Prostate gland (tissue), 2 donors: Measurements from ENCODE around the gene METTL27. TPM values are rescaled to one million over a fixed set of nuclear protein-coding genes. Genes with fewer than 3 reads are reported as not detected.

ENCODE experiments used
- DNase-seq: peaks from one replicate; pipeline ENCODE4 v3.0.0-alpha.2; 2019; ENCODE audit warnings: low spot score
- H3K27ac ChIP-seq, 2 donors: fragments of 200-600 bp; sonication (generic); 2 replicates each; pipeline ENCODE4 v1.5.1; 2017 to 2019
- H3K27me3 ChIP-seq: fragments of 200-600 bp; sonication (generic); replicated peaks from 2 replicates; pipeline ENCODE4 v1.5.1; 2019; ENCODE audit not compliant: insufficient read depth
- H3K36me3 ChIP-seq, 2 donors: fragments of 200-600 bp; sonication (generic); 1 replicate in 1 of 2; 2 replicates in 1 of 2; pipeline versions ENCODE4 v1.5.1 to v1.8.1; 2017 to 2019
- H3K4me1 ChIP-seq: fragments of 200-600 bp; sonication (generic); replicated peaks from 2 replicates; pipeline ENCODE4 v1.5.1; 2019
- H3K4me3 ChIP-seq, 2 donors: fragments of 200-600 bp; sonication (generic); 2 replicates each; pipeline ENCODE4 v1.5.1; 2017 to 2019
- H3K9me3 ChIP-seq: fragments of 200-600 bp; sonication (generic); 2 replicates; pipeline ENCODE4 v1.5.1; 2017
- POLR2A ChIP-seq: fragments of 450-650 bp; IDR thresholded peaks from one replicate; pipeline ENCODE4 v1.6.1; 2016; ENCODE audit warnings: antibody characterized with exemption, mild to moderate bottlenecking
- POLR2AphosphoS5 ChIP-seq: sonication (generic); formaldehyde crosslinking; IDR thresholded peaks from one replicate; pipeline ENCODE4 v1.6.1; 2017; ENCODE audit warnings: antibody characterized with exemption
- whole genome bisulfite sequencing: methylation state at CpG from one replicate; pipeline ENCODE4 v1.1.5; 2018; 5-methylcytosine and 5-hydroxymethylcytosine counted together
- intact Hi-C: fragments of 100-400 bp; cut with DNase I; formaldehyde crosslinking; loops from one replicate; pipeline ENCODE4 v1.14.2; 2022
- total RNA-seq, 2 donors: library from RNA; depleted of rRNA; stranded (reverse); fragments of >200 nt; gene quantifications; one replicate each; pipeline ENCODE4 v1.1.0, GENCODE V29; 2016
- TF ChIP-seq, protein P1 (sequence below), 4 experiments: fragments of 200-600 bp in 2 of 4; fragments of 450-650 bp in 2 of 4; sonication (generic) in 2 of 4; IDR thresholded peaks; 1 replicate in 3 of 4; 2 replicates in 1 of 4; pipeline ENCODE4 v1.5.1; 2016 to 2019; ENCODE audit warnings: antibody characterized with exemption in 4 of 4, mild to moderate bottlenecking in 2 of 4, moderate library complexity in 2 of 4

The METTL27 gene
- total RNA-seq, 2 donors from 2014 or later, result 5.9 to 19.8 TPM

DNA sequence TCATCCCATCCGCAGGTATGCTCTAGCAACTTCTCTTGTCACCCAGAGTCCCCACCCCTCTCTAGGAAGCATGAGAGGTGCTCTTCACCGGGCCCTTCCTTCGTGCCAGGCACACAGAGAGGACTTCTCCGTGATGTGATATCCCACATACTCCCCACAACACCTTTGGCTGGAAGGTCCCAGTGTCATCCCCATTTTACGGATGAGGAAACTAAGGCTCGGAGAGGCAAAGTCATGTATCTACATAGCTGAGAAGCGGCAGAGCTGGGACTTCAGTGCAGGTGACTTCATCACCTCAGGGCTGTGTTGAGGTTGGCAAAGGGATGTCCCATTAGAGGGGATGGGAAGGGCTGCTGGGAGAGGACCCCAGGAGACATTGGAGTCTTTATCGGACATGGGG is 34.0 kb upstream of the METTL27 start:
- 95% methylated on average over 8 of the region's 8 CpGs for WGBS
- intact Hi-C loops, result no loop called here
- no peaks in the 10 kb centered on the region for H3K9me3 ChIP-seq
- DNase-seq, result no peak
- no peak overlapping the region for H3K4me3 ChIP-seq
- H3K4me1 ChIP-seq, result no peaks in the 10 kb centered on the region
- H3K27me3 ChIP-seq, result no peaks in the 10 kb centered on the region
- no peak for TF ChIP-seq POLR2AphosphoS5
- TF ChIP-seq POLR2A, result no peak
- TF ChIP-seq, protein P1, sequence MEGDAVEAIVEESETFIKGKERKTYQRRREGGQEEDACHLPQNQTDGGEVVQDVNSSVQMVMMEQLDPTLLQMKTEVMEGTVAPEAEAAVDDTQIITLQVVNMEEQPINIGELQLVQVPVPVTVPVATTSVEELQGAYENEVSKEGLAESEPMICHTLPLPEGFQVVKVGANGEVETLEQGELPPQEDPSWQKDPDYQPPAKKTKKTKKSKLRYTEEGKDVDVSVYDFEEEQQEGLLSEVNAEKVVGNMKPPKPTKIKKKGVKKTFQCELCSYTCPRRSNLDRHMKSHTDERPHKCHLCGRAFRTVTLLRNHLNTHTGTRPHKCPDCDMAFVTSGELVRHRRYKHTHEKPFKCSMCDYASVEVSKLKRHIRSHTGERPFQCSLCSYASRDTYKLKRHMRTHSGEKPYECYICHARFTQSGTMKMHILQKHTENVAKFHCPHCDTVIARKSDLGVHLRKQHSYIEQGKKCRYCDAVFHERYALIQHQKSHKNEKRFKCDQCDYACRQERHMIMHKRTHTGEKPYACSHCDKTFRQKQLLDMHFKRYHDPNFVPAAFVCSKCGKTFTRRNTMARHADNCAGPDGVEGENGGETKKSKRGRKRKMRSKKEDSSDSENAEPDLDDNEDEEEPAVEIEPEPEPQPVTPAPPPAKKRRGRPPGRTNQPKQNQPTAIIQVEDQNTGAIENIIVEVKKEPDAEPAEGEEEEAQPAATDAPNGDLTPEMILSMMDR (IDR thresholded peaks at IDR 0.05), result no peak
- H3K36me3 ChIP-seq, result no peaks in the 10 kb centered on the region
- H3K27ac ChIP-seq, result no peak overlapping the region

DNA sequence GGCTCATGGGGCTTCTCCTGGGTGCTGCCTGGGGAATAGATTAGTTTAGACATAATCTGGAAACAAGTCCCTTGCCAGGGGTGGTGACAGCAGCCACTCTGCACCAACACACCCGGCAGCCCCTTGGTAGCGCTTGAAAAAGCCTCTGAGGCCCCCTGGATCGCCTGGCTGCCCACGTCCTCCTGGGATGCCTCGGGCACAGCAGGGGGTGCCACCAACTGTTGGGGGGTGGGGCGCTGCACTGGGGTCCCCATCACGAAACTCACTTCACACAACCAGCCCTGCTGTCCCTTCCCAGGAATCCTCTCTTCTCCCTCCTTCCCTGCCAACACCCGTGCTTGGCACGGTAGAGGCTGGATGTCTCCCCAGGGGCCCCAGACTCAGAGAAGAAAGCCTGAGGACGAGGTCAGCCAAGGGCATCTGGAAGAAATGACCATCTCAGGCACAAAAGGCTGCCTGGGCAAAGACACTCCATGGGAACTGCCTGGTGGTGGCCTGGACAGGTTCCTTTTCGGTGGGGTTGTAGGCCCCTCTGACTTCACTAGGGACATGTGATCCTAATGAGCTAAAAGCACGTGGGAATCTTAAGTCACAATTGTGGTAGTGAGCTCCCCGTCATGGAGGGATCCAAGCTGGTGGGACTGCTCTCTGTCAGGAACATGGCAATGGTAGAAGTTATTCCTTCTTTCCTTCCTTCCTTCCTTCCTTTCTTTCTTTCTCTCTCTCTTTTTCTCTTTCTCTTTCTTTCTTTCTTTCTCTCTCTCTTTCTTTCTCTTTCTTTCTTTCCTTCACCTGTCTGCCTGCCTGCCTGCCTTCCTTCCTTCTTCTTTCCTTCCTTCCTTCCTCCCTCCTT is 30.0 kb upstream of the METTL27 start:
- Histone ChIP-seq H3K27me3 (no peaks in the 10 kb centered on the region), H3K4me3 (no peak overlapping the region), H3K4me1 (no peaks in the 10 kb centered on the region), H3K36me3 (no peaks in the 10 kb centered on the region), H3K27ac (no peak overlapping the region), H3K9me3 (no peaks in the 10 kb centered on the region)
- no peak for DNase-seq
- TF ChIP-seq POLR2A (no peak), POLR2AphosphoS5 (no peak)
- TF ChIP-seq, protein P1 (IDR thresholded peaks at IDR 0.05), result no peak
- intact Hi-C loops, result no loop called here
- WGBS, result 74% methylated on average over 13 of the region's 13 CpGs

DNA sequence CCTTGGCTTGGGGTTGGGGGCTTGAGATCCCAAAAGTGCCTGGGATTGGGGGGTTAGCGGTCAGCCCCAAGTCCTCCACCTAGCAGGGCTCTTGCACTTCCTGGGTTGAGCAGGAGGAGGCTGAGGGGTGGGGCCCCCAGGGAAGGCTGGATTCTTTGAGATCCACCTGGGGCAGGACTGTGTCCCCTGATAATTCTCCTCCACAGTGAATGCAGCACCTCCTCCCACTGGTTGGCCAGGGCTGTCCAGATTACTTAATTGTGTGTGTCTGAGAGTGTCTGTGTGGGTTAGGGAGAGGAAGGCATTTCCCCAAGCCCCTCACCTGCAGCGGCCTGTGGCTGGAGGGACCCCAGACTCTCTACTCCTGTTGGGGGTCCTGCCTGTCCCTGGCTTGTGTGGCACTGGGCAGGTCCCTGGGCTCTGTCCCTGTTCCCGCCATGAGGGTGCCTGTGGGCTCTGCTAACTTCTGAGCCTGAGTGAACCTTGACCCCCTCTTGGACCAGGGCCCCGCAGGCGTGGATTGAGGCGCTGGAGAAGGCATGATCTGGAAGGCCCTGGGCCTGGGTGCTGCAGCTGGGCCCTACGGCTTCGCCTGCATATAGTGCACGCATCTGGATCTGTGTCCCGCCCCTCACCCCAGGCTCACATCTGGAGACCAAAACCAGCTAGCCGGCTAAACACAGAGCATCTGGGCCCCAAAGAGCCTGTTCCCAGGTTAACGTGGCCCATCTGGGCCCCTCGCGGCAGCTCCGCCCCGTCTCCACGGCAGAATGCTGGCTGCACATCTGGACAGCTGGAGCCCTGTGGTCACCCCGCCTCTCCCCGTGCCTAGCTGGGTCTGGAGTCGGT is 29.1 kb upstream of the METTL27 start:
- no peaks in the 10 kb centered on the region for H3K36me3 ChIP-seq
- no peaks in the 10 kb centered on the region for H3K27me3 ChIP-seq
- intact Hi-C loops, result no loop called here
- 79% methylated on average over 14 of the region's 20 CpGs for WGBS
- no peak for TF ChIP-seq POLR2AphosphoS5
- TF ChIP-seq, protein P1 (IDR thresholded peaks at IDR 0.05), result no peak
- no peak for TF ChIP-seq POLR2A
- DNase-seq, result no peak
- H3K4me3 ChIP-seq, result no peak overlapping the region
- no peaks in the 10 kb centered on the region for H3K4me1 ChIP-seq
- no peaks in the 10 kb centered on the region for H3K9me3 ChIP-seq
- H3K27ac ChIP-seq, result no peak overlapping the region

DNA sequence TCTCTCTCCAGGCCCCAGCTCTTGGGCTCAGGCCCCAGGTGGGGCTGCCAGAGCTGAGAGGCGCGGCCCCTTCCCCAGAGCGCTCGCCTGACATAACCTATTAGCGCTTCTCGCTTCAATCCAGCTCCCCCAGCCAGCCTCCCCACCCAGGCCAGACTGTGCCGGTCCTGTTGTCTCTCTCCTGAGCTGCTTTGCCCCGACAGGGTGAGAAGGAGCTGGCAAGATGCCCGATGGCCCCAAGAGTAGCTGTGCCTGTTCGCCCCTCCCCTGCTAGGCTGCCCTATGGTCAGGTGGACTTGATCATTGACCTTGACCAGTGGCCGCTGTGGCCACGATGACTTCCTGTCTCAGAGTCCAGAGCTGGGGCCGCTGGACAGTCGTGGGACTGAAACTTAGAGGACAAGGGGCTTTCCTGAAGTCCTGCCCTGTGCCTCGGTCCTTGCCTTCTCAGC is 27.8 kb upstream of the METTL27 start:
- WGBS, result 56% methylated on average over 15 of the region's 15 CpGs
- no peaks in the 10 kb centered on the region for H3K36me3 ChIP-seq
- intact Hi-C loops, result no loop called here
- H3K27me3 ChIP-seq, result no peaks in the 10 kb centered on the region
- no peaks in the 10 kb centered on the region for H3K4me1 ChIP-seq
- no peak for TF ChIP-seq POLR2A
- TF ChIP-seq, protein P1 (IDR thresholded peaks at IDR 0.05), result no peak
- H3K4me3 ChIP-seq, result no peak overlapping the region
- no peaks in the 10 kb centered on the region for H3K9me3 ChIP-seq
- no peak for DNase-seq
- no peak overlapping the region for H3K27ac ChIP-seq
